ENCODE measurements around the gene JPT1. TPM values are rescaled to one million over a fixed set of nuclear protein-coding genes. Genes with fewer than 3 reads are reported as not detected.

The JPT1 gene
- total and polyA plus RNA-seq, 4 donors, result 35.1 to 140 (median 97.1) TPM

DNA sequence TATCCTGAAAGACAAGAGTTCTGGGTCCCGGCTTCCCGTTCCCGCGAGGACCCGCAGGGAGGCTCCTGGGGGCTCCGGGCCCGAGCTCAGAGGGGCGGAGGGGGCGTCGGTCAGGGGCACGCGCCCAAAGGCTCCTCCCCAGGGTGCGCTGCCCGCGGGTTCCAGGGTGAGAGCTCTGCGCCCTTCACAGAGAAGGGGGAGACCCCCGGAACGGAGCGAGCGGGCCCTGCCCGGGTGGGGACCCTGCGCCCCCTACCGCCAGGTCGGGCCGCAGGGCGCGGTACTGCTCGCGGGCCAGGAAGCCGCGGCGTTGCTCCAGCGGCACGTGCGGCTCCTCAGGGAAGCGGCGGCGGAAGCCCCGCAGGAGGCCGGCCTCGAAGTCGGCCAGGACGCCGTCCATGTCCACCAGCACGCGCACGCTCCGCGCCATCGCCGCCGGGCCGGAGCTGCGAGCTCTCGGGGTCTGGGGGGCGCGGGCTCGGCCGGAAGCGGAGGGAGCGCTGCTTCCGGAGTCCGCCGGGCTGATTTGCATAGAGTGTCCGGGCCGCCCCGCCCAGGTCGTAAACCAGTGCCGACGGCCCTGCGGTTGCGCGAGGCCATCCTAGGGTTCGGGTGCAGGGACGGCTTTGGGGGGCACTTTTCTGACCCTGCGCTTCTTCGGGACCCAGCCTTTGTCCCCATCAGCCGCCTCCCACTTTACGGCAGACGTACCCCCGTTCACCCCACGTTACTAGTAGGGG lies 22.9 kb downstream of the JPT1 start, which contains the start of gene NT5C:
TSS of gene NT5C (minus strand) at position 465 of the 740 bp plus-strand sequence. CDS start at position 430, 35 bp downstream.
- peaks cover 0 to 17% (median 5%) of the 10 kb centered on the region in 4 donors for H3K36me3 ChIP-seq (ENCODE audit: control insufficient read depth in 4 of 4, insufficient read depth in 4 of 4, low read length in 4 of 4)
- peak within 1 kb of the TSS; percentile 86 to 94 for H3K27ac ChIP-seq (ENCODE audit: low read depth in 1 of 2, low read length in 1 of 2)
- TF ChIP-seq CTCF (IDR thresholded peaks at IDR 0.05; ENCODE audit: control extremely low read depth, extremely low read depth), result peak; percentile 40
- H3K4me1 ChIP-seq (ENCODE audit: control insufficient read depth in 5 of 5, insufficient read depth in 5 of 5, low read length in 5 of 5), result peaks cover 0 to 14% (median 2%) of the 10 kb centered on the region in 5 donors
- ATAC-seq (ENCODE audit: insufficient read depth, low FRiP score), result peak; percentile 91
- H3K9me3 ChIP-seq (ENCODE audit: control insufficient read depth in 4 of 4, insufficient read depth in 3 of 4, low read length in 3 of 4), result no peaks in the 10 kb centered on the region
- WGBS, 2 donors, result 0 to 1% methylated on average over 72 to 82 of the region's 82 CpGs
- H3K4me3 ChIP-seq, result peak within 1 kb of the TSS; percentile 75
- H3K27me3 ChIP-seq (ENCODE audit: control insufficient read depth in 3 of 3, insufficient read depth in 3 of 3, low read length in 2 of 3), result no peaks in the 10 kb centered on the region
- DNase-seq, result peak; percentile 88 to 92 (median 88)
- H3K9ac ChIP-seq (ENCODE audit: insufficient read depth in 1 of 2, low read length in 2 of 2), result peak within 1 kb of the TSS; percentile 16 to 46

GRCh38 chr17:75130632-75131277 lies 23.6 kb downstream of the JPT1 start:
- no peak overlapping the region for H3K9ac ChIP-seq (ENCODE audit: insufficient read depth in 1 of 2, low read length in 2 of 2)
- WGBS, 2 donors, result 13 to 17% methylated on average over 27 to 29 of the region's 29 CpGs
- peaks cover 0 to 14% (median 2%) of the 10 kb centered on the region in 5 donors for H3K4me1 ChIP-seq (ENCODE audit: control insufficient read depth in 5 of 5, insufficient read depth in 5 of 5, low read length in 5 of 5)
- H3K27me3 ChIP-seq (ENCODE audit: control insufficient read depth in 3 of 3, insufficient read depth in 3 of 3, low read length in 2 of 3), result no peaks in the 10 kb centered on the region
- peak overlapping the region; percentile 75 for H3K4me3 ChIP-seq
- peaks cover 0 to 17% (median 6%) of the 10 kb centered on the region in 4 donors for H3K36me3 ChIP-seq (ENCODE audit: control insufficient read depth in 4 of 4, insufficient read depth in 4 of 4, low read length in 4 of 4)
- TF ChIP-seq CTCF (IDR thresholded peaks at IDR 0.05; ENCODE audit: control extremely low read depth, extremely low read depth), result peak; percentile 1
- peak; percentile 52 for ATAC-seq (ENCODE audit: insufficient read depth, low FRiP score)
- peak overlapping the region; percentile 86 to 94 for H3K27ac ChIP-seq (ENCODE audit: low read depth in 1 of 2, low read length in 1 of 2)
- DNase-seq, result peak; percentile 76 to 79 (median 78)
- no peaks in the 10 kb centered on the region for H3K9me3 ChIP-seq (ENCODE audit: control insufficient read depth in 4 of 4, insufficient read depth in 3 of 4, low read length in 3 of 4)

DNA sequence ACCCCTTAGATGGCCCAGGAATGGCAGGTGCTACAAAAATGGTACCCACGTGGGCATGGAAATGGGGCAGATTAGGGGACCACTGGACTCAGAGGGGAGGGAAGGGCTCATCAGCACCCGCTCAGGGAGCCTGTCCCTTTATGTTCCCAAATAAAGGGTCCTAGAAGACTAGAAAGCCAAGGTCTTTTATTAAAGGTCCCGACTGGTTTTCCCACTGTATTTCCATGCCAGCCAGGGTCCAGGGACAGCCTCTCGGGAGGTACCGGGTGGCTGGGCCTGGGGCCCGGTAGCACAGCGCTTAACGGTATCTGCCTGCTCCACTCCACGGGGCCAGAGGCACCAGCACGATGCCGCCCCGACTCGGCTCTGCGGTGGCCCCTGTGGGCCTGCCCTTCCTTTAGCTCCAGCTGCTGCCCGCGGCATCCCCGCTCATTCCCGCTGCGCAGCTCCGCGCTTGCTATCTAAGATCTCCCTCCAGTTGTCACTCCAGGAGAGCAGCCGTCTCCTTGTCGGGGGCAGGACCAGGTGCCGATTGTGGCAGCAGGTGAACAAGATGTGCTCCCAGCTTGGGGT lies 24.2 kb downstream of the JPT1 start:
- DNase-seq (no peak), ATAC-seq (ENCODE audit: insufficient read depth, low FRiP score) (no peak)
- Histone ChIP-seq H3K27me3 (ENCODE audit: control insufficient read depth in 3 of 3, insufficient read depth in 3 of 3, low read length in 2 of 3) (no peaks in the 10 kb centered on the region), H3K27ac (ENCODE audit: low read depth in 1 of 2, low read length in 1 of 2) (peak overlapping the region in 1 of 2 donors; percentile 94), H3K4me1 (ENCODE audit: control insufficient read depth in 5 of 5, insufficient read depth in 5 of 5, low read length in 5 of 5) (peaks cover 0 to 14% (median 2%) of the 10 kb centered on the region in 5 donors), H3K9ac (ENCODE audit: insufficient read depth in 1 of 2, low read length in 2 of 2) (no peak overlapping the region), H3K36me3 (ENCODE audit: control insufficient read depth in 4 of 4, insufficient read depth in 4 of 4, low read length in 4 of 4) (peaks cover 0 to 15% (median 5%) of the 10 kb centered on the region in 4 donors), H3K4me3 (peak overlapping the region; percentile 15), H3K9me3 (ENCODE audit: control insufficient read depth in 4 of 4, insufficient read depth in 3 of 4, low read length in 3 of 4) (no peaks in the 10 kb centered on the region)
- WGBS, 2 donors, result 84% methylated on average over 24 of the region's 24 CpGs
- no peak for TF ChIP-seq CTCF (IDR thresholded peaks at IDR 0.05; ENCODE audit: control extremely low read depth, extremely low read depth)

All from lung (tissue), 12 donors.